Stimulated activated naive CD8-positive, alpha-beta T cell treated with anti-CD3 and anti-CD28 coated beads, Interleukin-15, Interleukin-2, amounts not matched to agents 100 U/mL and 50 U/mL, for 24 hours (primary cell): ENCODE data around the gene KRT13.

Experiments
- ATAC-seq: fragments of 150-1000 bp; cut with Tn5 transposase; one replicate; pipeline ENCODE4 v1.10.0; 2021
- DNase-seq: peaks from one replicate; pipeline ENCODE4 v3.0.0; 2021

KRT13 gene

DNA sequence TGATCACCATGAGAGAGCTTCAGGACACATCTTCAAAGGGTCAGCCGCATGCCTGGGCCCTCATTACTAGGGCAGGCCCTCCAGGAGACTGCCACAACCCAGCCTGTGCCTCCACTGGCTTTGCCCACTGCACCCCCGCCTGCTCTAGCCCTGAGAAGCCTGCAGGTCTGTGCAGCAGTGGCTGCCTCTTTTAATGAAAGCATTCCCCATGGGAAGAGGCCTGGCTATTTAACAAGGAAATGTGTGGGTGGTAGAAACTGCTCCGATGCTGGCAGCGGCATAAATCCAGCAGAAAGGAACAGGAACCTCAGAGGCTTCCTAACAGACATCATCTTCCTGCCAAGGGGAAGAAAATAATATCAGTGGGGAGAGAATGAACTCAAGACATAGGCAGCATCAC is 37.9 kb downstream of the KRT13 start:
- DNase-seq (no peak), ATAC-seq (no peak)

- no peak for DNase-seq
- ATAC-seq: no peak
These were observed 38.4 kb downstream of the KRT13 start, which contains the start of gene KRT32 for GRCh38 chr17:41466988-41467387. KRT32 (minus strand) TSS chr17:41467386; CDS start chr17:41467325, 61 bp downstream.

DNA sequence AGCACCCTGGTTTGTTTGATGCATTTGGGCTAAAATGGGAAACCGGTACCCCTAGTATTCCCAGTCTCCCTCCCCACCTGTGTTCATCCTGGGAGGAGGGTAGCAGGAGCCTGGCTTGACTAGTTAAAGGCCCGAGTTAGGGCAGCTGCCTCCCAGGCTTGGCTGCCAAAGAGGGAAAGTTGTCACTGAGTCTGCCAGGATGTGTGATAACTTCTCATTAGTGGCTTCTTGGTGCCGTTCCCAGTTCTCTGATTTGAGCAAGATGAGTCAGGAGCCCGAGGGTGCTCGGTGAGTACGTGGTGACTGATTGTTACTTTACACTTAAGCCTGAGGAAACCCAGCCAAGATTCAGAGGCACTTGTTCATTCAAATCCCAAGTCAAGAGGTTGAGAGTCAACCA is 40.7 kb downstream of the KRT13 start:
- DNase-seq (no peak), ATAC-seq (no peak)

GRCh38 chr17:41464173-41464572 is 41.2 kb downstream of the KRT13 start:
- ATAC-seq (no peak), DNase-seq (no peak)

DNA sequence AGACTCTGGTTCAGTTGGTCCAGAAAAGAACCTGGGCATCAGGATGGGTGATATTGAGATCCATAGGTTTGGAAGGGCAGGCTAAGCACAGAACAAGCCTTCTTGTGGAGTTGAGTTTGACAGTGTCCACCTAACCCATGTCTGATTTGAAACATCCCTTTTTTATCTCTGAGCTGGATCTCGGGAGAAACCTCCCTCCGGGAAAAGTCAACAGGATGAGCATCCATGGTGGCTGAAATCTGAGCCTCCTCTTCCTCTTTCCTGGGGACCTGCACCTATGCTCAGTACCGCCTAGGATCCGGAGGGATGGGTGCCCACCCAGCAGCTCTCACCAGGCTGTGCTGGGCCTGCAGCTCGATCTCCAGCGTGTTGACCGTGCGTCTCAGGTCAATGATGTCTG is 41.7 kb downstream of the KRT13 start:
- no peak for DNase-seq
- ATAC-seq: no peak

DNA sequence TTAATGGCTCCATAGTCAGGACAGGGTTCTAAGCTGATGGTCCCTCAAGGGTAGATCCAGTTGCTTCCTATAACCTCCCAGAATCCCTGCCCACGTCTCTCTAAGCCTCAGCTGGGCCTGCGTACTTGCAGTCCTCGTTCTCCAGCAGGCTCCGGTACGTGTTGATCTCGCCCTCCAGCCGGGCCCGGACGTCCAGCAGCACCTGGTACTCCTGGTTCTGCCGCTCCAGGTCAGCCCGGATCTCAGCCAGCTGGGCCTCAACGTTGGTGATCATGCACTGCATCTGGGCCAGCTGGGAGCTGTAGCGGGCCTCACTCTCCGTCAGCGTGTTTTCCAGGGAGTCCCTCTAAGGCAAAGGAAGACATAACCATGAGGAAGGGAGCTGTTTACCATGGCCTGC is 42.7 kb downstream of the KRT13 start:
- DNase-seq (no peak), ATAC-seq (no peak)

DNA sequence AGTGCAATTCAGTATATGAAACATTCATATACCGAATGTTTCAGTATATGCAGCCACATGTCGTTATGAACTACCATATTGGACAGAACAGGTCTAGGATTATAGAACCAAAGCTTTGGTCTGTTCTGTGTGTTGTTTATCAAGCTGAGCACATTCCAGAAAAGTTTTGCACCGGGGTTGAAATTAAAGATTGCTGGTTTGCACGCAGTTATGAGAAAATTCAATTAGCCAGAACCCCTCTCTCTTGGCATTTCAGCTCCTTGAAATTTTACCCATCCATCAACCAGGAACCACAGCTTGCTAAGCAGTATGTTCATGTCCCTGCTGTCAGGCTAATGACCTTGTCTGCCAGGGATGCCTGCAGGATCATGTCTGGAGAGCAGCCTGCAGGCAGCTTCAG is 47.7 kb downstream of the KRT13 start:
- ATAC-seq (no peak), DNase-seq (no peak)

DNA sequence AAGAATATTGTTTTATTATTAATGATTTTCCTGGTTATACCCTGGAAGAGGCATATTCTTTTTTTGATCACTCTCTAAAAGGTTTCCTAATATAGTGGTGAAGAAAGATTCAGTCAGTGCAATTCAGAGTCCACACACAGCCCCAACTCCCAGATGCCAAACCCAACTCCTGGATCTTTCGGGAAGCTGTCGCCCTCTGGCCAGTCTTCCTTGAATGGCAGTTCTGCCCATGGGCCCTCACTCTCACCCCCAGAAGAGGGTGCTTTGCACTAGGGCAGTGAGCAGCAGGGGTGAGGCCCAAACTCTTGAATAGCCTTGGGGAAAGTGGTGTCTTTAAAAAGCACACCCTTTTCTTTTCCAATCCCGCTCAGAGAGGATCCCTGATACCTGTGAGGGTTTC is 49.2 kb downstream of the KRT13 start:
- DNase-seq: no peak
- ATAC-seq: no peak

DNA sequence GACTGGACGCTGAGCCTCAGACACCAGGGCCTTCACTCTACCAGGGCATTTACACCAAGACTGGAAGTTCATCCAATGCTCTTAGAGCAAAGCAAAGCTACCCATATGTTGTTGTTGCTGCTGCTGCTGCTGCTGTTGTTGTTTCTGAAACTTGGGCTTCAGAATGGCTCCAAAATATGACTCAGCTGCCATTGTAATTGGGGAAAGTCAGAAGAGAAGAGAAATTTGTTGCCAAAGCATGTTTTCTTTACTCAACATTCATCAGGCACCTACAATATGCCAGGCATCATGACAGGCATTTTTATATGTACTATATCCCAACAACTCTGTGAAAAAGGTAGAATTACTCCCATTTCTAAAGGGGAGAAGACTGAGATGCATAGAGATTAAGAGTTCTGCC is 50.2 kb downstream of the KRT13 start:
- ATAC-seq (no peak), DNase-seq (no peak)

GRCh38 chr17:41453066-41453465 is 52.3 kb downstream of the KRT13 start:
- no peak for ATAC-seq
- DNase-seq: no peak

DNA sequence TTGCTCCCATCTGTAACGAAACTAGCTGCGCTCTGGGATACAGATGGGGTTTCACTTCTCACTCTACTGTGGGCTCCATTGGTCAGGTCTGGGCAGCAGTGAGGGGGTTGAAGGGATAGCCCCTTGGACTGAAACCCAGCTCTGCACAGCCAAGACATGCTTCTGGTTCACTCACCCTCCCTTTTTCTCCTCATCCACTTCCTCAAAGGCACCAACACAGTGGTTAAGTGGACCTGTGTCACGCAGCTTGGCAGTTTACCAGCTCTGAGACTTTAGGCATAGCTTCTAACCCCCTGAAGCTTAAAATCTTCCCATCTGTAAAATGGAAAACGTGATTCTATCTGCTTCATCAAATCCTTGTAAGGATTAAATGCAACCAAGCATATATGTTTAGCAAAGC is 53.1 kb downstream of the KRT13 start:
- DNase-seq (no peak), ATAC-seq (no peak)

GRCh38 chr17:41451154-41451728 is 54.2 kb downstream of the KRT13 start:
- ATAC-seq (no peak), DNase-seq (no peak)
